CD4-positive, alpha-beta T cell treated with Interleukin-15 for 1 hour (primary cell): ENCODE data around the gene RARG.

Experiments
- DNase-seq: peaks from one replicate; pipeline ENCODE4 v3.0.0-alpha.2; 2020

RARG gene

GRCh38 chr12:53241623-53242412, 9.8 kb upstream of the RARG start:
- no peak for DNase-seq

DNA sequence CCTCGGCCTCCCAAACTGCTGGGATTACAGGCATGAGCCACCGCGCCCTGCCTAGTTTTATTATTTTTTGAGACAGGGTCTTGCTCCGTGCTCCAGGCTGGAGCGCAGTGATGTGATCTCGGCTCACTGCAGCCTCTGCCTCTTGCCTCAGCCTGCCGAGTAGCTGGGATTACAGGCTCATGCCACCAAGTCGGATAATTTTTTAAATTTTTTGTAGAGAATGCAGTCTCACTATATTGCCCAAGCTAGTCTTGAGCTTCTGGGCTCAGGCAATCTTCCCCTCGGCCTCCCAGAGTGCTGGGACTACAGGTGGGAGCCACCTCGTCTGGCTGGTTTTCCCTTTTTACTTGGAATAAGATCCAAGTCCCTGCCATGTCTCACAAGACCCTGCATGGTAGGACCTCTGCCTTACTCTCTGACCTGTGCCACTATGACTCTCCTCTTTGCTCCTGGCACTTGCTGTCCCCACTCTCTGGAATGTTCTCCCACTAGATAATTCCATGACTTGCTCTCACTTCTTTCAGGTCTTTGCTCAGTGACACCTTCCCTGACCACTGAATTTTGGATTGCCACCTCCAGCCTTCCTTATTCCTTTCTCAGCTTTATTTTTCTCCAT, 7.7 kb upstream of the RARG start:
- DNase-seq = no peak

DNA sequence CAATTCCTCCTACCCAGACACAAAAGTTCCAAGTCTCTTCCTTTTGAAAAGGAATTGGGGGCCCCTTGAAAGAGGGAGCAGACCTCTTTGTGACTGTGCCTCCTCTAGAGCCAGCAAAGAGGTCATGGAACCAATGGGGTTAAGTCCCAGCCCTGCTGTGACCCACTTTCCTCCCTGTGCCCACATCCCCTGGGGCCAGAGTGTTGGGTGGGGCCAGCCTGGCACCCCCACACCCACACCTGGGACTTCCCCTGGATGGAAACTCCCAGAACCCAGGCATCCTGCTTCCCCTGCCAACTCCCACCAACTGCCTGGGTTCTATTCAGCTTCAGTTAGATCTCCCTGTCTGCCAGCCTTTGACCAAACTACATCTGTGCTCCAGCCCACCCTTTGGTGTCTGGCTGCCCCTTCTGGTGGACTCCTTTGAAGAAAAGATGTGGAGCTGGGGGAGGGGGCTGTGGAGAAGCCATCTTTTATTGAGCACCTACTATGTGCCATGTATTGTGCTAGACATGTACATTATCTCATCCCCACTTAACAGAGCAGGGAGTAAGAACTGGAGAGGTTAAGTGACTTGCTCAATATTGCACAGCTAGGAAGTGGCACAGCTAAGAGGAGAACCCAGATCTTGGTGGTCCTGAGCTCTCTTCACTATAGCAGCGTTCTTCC, 4.6 kb upstream of the RARG start:
- peak; percentile 68 for DNase-seq

DNA sequence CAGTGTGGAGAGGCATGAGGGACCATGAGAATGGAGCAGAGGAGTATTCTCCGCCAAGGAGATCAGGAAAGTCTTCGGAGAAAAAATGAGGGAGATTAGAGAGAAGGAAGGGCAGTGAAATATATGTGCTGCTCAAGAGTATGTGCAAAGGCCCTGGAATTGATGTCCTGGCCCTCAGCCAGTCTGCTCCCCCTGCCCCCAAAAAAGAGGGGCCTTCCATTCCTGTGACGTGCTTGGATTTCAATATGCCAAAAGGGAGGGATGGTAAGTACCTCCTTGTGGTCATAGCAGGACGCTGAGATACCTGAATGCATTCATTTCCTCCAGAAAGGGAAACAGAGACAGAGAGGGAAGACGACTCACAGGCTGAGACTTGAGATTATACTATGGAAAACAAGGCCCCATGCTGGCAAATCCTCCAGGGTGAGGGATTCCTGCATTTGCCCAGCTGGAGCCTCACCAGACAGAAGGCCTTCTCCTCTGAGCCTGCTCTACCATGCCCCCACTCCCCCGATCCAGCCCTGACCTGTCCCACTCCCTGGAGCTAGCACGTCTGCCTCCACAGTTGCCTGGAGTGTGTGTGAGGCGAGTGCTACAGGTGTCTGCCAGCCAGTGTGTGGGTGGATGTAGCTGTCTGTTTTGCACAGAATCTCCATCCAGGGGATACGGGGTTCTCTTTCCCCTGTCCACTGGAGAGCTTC, 3.9 kb upstream of the RARG start:
- DNase-seq = no peak

GRCh38 chr12:53235164-53235563, 3.2 kb upstream of the RARG start:
- no peak for DNase-seq

GRCh38 chr12:53234271-53234914, 2.4 kb upstream of the RARG start:
- no peak for DNase-seq

- DNase-seq = no peak
These were observed 1.7 kb upstream of the RARG start for GRCh38 chr12:53233671-53234121.

DNA sequence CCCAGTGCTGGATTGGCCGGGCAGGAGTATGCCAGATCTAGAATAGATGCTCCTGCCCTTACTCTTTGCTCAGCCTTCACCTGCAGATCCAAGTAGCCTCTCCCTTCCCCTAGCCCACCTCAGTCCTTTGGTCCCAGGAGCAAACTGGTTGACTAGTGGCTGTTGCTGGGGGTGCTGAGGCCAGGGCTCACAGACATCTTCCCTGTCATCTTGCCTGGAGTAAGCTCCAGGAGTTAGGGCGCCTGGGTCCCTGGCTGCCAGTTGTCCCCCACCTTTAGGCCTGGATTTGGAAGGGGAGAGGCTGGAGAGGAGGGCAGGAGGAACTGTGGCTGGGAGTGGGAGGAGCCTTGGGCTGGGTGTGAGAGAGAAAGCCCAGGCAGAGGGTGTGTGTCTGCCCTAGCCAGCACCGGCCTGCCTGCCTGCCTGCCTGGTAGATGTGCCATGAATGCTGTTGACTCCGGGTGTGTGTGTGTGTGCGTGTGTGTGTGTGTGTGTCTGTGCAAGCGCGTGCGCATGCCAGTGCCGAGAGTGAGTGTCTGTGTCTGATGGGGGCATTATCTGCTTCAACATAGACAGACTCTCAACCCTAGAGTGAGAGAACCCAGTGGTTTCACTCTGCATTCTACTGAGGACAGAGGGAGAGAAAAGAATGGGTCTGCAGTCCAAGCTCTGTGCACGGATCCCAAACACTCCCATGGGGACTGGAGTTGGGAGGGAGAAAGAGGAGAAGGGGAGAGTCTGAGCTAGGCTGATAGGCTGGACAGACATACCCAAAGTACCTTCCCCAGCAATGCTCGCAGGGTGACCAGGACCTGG, 845 bp upstream of the RARG start:
- peak; percentile 37 for DNase-seq

DNA sequence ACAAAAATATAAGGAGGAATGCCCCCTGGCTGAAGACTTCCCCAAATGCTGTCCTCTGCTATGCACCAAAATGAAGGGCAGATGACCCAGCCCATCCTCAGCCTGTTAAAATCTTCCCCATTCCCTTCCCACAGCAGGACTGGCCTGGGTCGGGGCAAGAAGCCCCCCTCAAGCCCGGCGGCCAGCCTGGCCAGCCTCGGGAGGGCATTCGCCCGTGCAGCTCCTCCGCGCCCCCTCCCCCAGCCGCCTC, 413 bp downstream of the RARG start:
- DNase-seq = no peak

DNA sequence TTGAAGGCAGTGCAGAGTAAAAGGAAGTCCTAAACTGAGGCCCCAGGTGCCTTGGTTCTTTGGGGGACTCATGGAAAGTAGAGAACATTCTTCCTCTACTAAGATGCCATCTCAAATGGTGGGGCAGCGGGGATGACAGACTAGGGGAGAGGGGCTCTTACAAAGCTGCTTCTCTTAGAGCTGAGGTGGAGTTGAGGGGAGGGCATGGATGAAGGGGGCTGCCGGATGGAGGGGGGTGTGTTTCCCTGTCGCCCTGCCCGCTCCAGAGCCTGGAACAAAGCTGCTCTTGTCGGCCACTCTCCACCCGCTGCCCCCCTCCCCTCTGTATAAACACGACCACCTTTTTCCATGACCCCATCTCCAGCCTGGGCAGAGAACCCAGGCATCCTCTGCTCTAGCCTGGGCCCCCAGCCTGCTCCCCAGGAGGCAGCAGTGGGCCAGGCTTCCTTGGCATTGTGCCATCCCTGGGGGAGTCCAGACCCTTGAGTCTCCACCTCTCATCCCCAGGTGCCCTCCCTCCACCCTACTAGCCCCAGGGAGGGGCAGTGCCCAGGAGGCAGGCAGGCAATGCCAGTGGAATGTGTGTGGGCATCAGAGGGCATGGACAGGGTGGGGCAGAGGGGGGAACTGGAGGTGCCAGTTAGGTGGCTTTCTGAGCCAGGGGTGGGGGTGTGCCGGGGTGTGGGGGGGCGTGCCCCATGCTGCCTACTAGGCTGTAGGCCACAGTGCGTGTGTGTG, 1.7 kb downstream of the RARG start:
- no peak for DNase-seq

DNA sequence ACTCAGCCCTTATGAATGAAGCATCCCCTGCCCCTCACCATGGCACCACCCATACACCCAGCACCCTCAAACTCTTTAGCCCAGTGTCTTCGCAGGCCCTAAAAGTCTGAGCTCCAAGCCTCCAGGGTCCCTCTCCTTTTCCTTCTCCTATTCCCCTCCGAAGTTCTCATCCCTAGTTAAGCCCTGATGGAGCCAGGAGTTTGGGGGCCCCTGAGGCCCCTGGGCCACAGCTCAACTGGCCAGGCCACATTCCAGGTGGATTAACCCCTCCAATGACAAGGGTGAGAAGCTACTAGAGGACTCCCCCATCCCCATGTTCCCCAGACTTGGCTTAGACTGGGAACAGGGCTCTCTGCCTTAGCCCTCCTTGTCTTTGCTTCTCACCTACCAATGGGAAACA, 2.6 kb downstream of the RARG start:
- no peak for DNase-seq

GRCh38 chr12:53227836-53228235, 4.2 kb downstream of the RARG start:
- no peak for DNase-seq

DNA sequence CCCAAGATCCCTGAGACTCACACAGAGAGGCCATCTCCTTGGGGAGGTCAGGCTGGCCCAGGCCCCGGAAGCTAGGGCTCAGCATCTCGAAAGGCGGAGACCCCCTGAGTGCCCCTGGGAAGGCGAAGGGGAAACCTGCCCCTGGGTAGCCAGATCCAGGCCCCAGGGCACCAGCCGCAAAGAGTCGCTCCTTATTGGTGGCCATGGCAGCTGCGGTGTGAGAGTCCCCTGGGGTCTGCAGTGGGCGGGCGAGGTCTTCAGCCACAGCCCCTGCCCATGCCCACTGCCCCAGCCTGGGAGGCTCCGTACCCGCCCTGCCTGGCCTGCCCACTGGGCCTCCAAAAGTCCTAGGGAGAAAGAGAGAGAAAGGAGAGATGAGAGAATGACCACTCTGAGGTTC, 4.7 kb downstream of the RARG start:
- DNase-seq = no peak

DNA sequence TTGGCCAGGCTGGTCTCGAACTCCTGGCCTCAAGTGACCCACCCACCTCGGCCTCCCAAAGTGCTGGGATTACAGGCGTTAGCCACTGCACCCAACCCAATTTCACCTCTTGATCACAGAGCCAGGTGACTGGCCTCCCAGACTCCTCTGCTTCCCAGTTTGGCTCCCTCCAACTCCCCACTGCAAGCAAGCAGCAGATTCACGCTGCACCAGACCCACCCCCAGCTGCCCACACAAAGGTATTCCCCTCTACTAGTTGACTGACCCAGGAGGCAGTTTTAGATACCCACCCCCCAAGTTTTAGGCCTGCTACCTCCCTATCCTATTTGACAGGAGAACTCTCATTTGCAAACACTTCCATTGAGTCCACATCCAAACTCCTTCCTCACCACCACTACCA, 5.2 kb downstream of the RARG start:
- no peak for DNase-seq

DNA sequence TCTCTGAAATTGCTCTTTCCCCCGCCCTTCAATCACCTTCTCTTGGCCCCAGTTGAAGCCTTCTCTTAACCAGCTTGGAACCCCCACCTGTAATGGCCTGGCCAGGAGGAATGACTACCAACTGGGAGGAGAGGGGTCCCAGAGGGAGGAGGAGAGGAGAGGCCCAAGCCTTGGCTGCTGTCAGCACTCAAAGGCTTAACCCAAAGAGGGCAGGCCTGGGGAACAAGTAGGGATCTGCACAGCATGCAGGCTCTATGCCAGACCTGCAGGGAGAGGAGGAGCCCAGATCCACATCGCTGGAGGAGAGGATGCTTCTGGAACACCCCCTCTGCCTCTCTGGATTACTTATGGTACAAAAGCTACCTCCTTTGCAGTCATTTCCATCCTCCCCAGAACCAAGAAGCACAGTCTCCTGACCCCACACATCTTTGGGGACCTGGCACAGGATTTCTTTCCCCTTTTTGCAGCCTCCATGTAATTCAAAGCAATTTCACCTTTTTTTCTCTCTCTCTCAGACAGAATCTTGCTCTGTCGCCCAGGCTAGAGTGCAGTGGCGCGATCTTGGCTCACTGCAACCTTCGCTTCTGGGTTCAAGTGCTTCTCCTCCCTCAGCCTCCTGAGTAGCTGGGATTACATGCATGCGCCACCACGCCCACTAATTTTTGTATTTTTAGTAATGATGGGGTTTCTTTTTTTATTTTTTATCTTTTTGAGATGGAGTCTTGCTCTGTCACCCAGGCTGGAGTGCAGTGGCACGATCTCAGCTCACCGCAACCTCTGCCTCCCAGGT, 6.2 kb downstream of the RARG start:
- no peak for DNase-seq

- no peak for DNase-seq
These were observed 6.9 kb downstream of the RARG start for GRCh38 chr12:53224897-53225634.

GRCh38 chr12:53224061-53224896, 7.7 kb downstream of the RARG start:
- DNase-seq = no peak

DNA sequence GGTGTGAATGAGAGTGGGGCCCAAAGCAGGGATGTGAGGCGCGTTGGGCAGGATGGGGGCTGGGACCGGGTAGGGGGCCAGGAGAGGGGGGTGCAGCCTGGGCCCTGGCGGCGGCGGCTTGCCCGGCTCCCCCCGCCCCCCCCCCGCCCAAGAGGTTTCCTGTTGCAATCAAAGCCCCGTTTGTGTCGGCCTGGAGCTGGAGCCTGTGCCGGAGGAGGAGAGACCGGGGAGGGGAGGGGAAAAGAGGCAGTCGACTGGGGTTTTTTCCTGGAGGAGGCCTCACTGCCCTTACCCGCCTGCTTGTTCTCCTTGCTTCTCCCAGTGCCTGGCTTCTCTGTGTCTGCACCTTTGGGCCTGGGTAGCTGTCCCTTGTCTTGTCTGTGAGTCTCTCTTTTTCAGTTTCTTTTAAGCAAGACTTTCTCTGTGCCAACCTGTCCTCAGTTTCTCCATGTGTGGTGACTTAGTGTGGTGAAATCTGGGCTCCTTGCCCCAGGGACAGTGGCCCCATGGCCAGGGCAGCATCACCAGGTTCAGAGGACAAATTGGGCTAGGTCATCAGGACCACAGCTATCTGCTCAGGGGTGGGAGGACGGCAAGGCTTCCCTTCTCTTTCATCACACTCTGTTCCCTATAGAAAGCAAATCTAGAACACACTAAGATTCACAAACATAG, 8.5 kb downstream of the RARG start:
- no peak for DNase-seq
